Liver (tissue), 3 donors: ENCODE data around the gene RABIF.

Experiments
- EGR1 ChIP-seq, 2 donors: IDR thresholded peaks; 2 replicates each; pipeline ENCODE4 v1.6.1; 2016 to 2018; ENCODE audit warnings: antibody characterized with exemption in 2 of 2, low read depth in 2 of 2
- GABPA ChIP-seq, 2 donors: IDR thresholded peaks in 1 of 2; conservative IDR thresholded peaks in 1 of 2; 2 replicates each; pipeline ENCODE4 v1.6.1; 2016; ENCODE audit warnings: antibody characterized with exemption in 2 of 2, mild to moderate bottlenecking in 1 of 2, moderate library complexity in 1 of 2
- JUND ChIP-seq, 2 donors: IDR thresholded peaks; 2 replicates each; pipeline ENCODE4 v1.6.1; 2016; ENCODE audit warnings: antibody characterized with exemption in 2 of 2
- REST ChIP-seq: IDR thresholded peaks from 2 replicates; pipeline ENCODE4 v1.6.1; 2016; ENCODE audit warnings: antibody characterized with exemption, mild to moderate bottlenecking
- TAF1 ChIP-seq: conservative IDR thresholded peaks from 2 replicates; pipeline ENCODE4 v1.6.1; 2016; ENCODE audit warnings: antibody characterized with exemption, mild to moderate bottlenecking
- YY1 ChIP-seq: IDR thresholded peaks from 2 replicates; pipeline ENCODE4 v1.6.1; 2016; ENCODE audit warnings: antibody characterized with exemption, mild to moderate bottlenecking
- TF ChIP-seq, protein P1 (sequence below): fragments of 150-350 bp; IDR thresholded peaks from 2 replicates; pipeline ENCODE4 v1.5.1; 2017; ENCODE audit warnings: improper control_type of control experiment, low read depth, low read length; ENCODE audit not compliant: missing input control
- TF ChIP-seq, protein P2 (sequence below): IDR thresholded peaks from 2 replicates; pipeline ENCODE4 v1.6.1; 2016; ENCODE audit warnings: antibody characterized with exemption
- donor health status: healthy.
- donor health status: healthy.

DNA sequence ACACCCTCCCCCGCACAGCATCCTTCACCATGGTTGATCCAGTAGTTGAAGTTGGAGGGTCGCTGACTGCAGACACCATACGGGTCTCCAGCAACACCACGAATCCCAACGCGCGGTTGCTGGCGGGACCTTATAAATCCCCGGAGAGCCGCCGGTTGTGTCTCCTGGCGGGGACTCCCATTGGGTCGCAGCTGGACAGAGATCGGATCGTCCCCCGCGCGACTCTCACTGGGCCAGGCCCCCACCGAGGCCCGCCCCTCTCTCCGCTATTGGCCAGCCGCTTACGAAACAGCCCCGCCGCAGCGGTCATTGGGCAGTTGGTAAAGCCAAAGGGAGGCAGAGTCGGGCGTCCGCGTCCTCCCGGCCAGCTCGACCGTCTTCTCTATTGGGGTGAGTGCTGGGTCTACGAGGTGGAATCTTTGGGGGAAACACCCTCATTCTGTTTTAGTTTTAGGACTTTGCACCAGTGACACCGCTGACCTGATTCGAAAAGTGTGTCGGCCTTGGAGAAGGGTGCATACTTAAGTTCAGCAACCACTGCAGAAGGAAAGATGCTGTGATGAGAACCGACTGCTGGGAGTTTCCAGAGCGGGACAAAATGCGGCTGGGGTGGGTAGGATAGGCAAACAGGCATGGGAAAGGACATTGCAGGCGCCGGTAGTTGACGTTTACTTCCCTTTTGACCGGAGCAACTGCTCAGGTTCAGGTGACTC, 27.4 kb downstream of the RABIF start:
- TF ChIP-seq, protein P1, sequence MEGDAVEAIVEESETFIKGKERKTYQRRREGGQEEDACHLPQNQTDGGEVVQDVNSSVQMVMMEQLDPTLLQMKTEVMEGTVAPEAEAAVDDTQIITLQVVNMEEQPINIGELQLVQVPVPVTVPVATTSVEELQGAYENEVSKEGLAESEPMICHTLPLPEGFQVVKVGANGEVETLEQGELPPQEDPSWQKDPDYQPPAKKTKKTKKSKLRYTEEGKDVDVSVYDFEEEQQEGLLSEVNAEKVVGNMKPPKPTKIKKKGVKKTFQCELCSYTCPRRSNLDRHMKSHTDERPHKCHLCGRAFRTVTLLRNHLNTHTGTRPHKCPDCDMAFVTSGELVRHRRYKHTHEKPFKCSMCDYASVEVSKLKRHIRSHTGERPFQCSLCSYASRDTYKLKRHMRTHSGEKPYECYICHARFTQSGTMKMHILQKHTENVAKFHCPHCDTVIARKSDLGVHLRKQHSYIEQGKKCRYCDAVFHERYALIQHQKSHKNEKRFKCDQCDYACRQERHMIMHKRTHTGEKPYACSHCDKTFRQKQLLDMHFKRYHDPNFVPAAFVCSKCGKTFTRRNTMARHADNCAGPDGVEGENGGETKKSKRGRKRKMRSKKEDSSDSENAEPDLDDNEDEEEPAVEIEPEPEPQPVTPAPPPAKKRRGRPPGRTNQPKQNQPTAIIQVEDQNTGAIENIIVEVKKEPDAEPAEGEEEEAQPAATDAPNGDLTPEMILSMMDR: no peak
- TF ChIP-seq EGR1 (IDR thresholded peaks at IDR 0.05; ENCODE audit: low read depth in 2 of 2) (peak in 1 of 2 donors; percentile 41), YY1 (peak; percentile 69), TAF1 (peak; percentile 43), REST (peak; percentile 69), GABPA (IDR thresholded peaks at IDR 0.05 in 1 of 2, conservative IDR thresholded peaks at IDR 0.05 in 1 of 2) (no peak), JUND (IDR thresholded peaks at IDR 0.05) (no peak)
- TF ChIP-seq, protein P2, sequence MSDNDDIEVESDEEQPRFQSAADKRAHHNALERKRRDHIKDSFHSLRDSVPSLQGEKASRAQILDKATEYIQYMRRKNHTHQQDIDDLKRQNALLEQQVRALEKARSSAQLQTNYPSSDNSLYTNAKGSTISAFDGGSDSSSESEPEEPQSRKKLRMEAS: no peak
